ENCODE results near the gene YWHAQ.

Gene YWHAQ

GRCh38 chr2:9663008-9663879, 32.4 kb upstream of the YWHAQ start:
- in situ Hi-C loops (cut with HindIII; ENCODE audit: low sequenced_read_pairs), result loop anchor here (5.0 kb wide), 2 partner anchors 36 to 49 kb away; no protein-coding TSS in a partner anchor
- DNase-seq (ENCODE audit: low read depth), result no peak
- TF ChIP-seq CTCF (IDR thresholded peaks at IDR 0.05; ENCODE audit: low read depth, low read length, missing control alignments), result no peak
- H3K4me3 ChIP-seq (ENCODE audit: low read depth, low read length), result no peak overlapping the region

GRCh38 chr2:9661261-9661660, 30.5 kb upstream of the YWHAQ start:
- no peak for DNase-seq (ENCODE audit: low read depth)
- H3K4me3 ChIP-seq (ENCODE audit: low read depth, low read length), result no peak overlapping the region
- no peak for TF ChIP-seq CTCF (IDR thresholded peaks at IDR 0.05; ENCODE audit: low read depth, low read length, missing control alignments)
- in situ Hi-C loops (cut with HindIII; ENCODE audit: low sequenced_read_pairs), result loop anchor here (5.0 kb wide), 2 partner anchors 34 to 51 kb away; no protein-coding TSS in a partner anchor

GRCh38 chr2:9660781-9661180, 30.0 kb upstream of the YWHAQ start:
- DNase-seq (ENCODE audit: low read depth), result no peak
- H3K4me3 ChIP-seq (ENCODE audit: low read depth, low read length), result no peak overlapping the region
- TF ChIP-seq CTCF (IDR thresholded peaks at IDR 0.05; ENCODE audit: low read depth, low read length, missing control alignments), result no peak
- in situ Hi-C loops (cut with HindIII; ENCODE audit: low sequenced_read_pairs), result loop anchor here (5.0 kb wide), 2 partner anchors 33 to 52 kb away; no protein-coding TSS in a partner anchor

- no peak overlapping the region for H3K4me3 ChIP-seq (ENCODE audit: low read depth, low read length)
- in situ Hi-C loops (cut with HindIII; ENCODE audit: low sequenced_read_pairs), result loop anchor here (5.0 kb wide), 2 partner anchors 33 to 52 kb away; no protein-coding TSS in a partner anchor
- no peak for DNase-seq (ENCODE audit: low read depth)
- no peak for TF ChIP-seq CTCF (IDR thresholded peaks at IDR 0.05; ENCODE audit: low read depth, low read length, missing control alignments)
These were observed 29.4 kb upstream of the YWHAQ start for GRCh38 chr2:9660154-9660553.

- no peak overlapping the region for H3K4me3 ChIP-seq (ENCODE audit: low read depth, low read length)
- no peak for DNase-seq (ENCODE audit: low read depth)
- in situ Hi-C loops (cut with HindIII; ENCODE audit: low sequenced_read_pairs), result no loop called here
- no peak for TF ChIP-seq CTCF (IDR thresholded peaks at IDR 0.05; ENCODE audit: low read depth, low read length, missing control alignments)
These were observed 28.2 kb upstream of the YWHAQ start for GRCh38 chr2:9658972-9659371.

GRCh38 chr2:9657731-9658130, 26.9 kb upstream of the YWHAQ start:
- no peak for DNase-seq (ENCODE audit: low read depth)
- no peak for TF ChIP-seq CTCF (IDR thresholded peaks at IDR 0.05; ENCODE audit: low read depth, low read length, missing control alignments)
- in situ Hi-C loops (cut with HindIII; ENCODE audit: low sequenced_read_pairs), result no loop called here
- no peak overlapping the region for H3K4me3 ChIP-seq (ENCODE audit: low read depth, low read length)
